ENCODE data around the gene XIRP1.

The XIRP1 gene

GRCh38 chr3:39203860-39204259 lies 11.5 kb upstream of the XIRP1 start:
- in situ Hi-C loops (cut with HindIII; ENCODE audit: low sequenced_read_pairs) = no loop called here
- no peak for DNase-seq (ENCODE audit: low read depth, low spot score)
- no peak for TF ChIP-seq CTCF (IDR thresholded peaks at IDR 0.05; ENCODE audit: low read depth, low read length)
- H3K4me3 ChIP-seq (ENCODE audit: low read depth, low read length) = no peak overlapping the region

GRCh38 chr3:39203402-39203801 lies 11.0 kb upstream of the XIRP1 start:
- no peak overlapping the region for H3K4me3 ChIP-seq (ENCODE audit: low read depth, low read length)
- no peak for TF ChIP-seq CTCF (IDR thresholded peaks at IDR 0.05; ENCODE audit: low read depth, low read length)
- in situ Hi-C loops (cut with HindIII; ENCODE audit: low sequenced_read_pairs) = no loop called here
- DNase-seq (ENCODE audit: low read depth, low spot score) = no peak

GRCh38 chr3:39202094-39202493 lies 9.7 kb upstream of the XIRP1 start:
- in situ Hi-C loops (cut with HindIII; ENCODE audit: low sequenced_read_pairs) = no loop called here
- no peak for TF ChIP-seq CTCF (IDR thresholded peaks at IDR 0.05; ENCODE audit: low read depth, low read length)
- no peak for DNase-seq (ENCODE audit: low read depth, low spot score)
- H3K4me3 ChIP-seq (ENCODE audit: low read depth, low read length) = no peak overlapping the region

GRCh38 chr3:39196671-39197356 lies 4.4 kb upstream of the XIRP1 start:
- in situ Hi-C loops (cut with HindIII; ENCODE audit: low sequenced_read_pairs) = no loop called here
- no peak for TF ChIP-seq CTCF (IDR thresholded peaks at IDR 0.05; ENCODE audit: low read depth, low read length)
- no peak for DNase-seq (ENCODE audit: low read depth, low spot score)
- no peak overlapping the region for H3K4me3 ChIP-seq (ENCODE audit: low read depth, low read length)

- no peak for DNase-seq (ENCODE audit: low read depth, low spot score)
- TF ChIP-seq CTCF (IDR thresholded peaks at IDR 0.05; ENCODE audit: low read depth, low read length) = no peak
- in situ Hi-C loops (cut with HindIII; ENCODE audit: low sequenced_read_pairs) = no loop called here
- H3K4me3 ChIP-seq (ENCODE audit: low read depth, low read length) = no peak overlapping the region
Measured at GRCh38 chr3:39196034-39196433, 3.6 kb upstream of the XIRP1 start.

GRCh38 chr3:39193391-39193790 lies 996 bp upstream of the XIRP1 start:
- no peak for DNase-seq (ENCODE audit: low read depth, low spot score)
- H3K4me3 ChIP-seq (ENCODE audit: low read depth, low read length) = no peak overlapping the region
- TF ChIP-seq CTCF (IDR thresholded peaks at IDR 0.05; ENCODE audit: low read depth, low read length) = no peak
- in situ Hi-C loops (cut with HindIII; ENCODE audit: low sequenced_read_pairs) = no loop called here
